ENCODE data around the gene LONP1. TPM values are rescaled to one million over a fixed set of nuclear protein-coding genes. Genes with fewer than 3 reads are reported as not detected.

The LONP1 gene
- total RNA-seq, 1 donor from 2014 or later = 65.3 TPM

DNA sequence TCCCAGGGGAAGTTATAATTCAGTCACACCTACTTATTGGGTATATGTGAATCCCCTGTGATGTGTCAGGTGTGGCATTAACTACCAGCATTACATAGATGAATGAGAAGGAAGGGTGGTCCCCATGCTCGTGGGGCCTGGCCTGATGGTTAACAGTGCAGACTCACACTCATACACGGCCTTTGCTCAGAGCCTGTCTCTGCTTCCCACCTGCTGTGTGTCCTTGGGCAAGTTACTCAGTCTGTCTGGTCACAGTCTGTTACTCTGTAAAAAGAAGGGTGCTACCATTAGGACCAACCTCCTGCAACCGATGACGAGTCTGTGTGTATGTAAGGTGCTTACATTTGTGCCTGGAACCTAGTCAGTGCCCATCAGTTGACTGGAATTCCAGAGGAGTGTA, 73.2 kb downstream of the LONP1 start:
- no peaks in the 10 kb centered on the region for H3K4me1 ChIP-seq
- no peak overlapping the region for H3K27ac ChIP-seq
- TF ChIP-seq, protein P1, sequence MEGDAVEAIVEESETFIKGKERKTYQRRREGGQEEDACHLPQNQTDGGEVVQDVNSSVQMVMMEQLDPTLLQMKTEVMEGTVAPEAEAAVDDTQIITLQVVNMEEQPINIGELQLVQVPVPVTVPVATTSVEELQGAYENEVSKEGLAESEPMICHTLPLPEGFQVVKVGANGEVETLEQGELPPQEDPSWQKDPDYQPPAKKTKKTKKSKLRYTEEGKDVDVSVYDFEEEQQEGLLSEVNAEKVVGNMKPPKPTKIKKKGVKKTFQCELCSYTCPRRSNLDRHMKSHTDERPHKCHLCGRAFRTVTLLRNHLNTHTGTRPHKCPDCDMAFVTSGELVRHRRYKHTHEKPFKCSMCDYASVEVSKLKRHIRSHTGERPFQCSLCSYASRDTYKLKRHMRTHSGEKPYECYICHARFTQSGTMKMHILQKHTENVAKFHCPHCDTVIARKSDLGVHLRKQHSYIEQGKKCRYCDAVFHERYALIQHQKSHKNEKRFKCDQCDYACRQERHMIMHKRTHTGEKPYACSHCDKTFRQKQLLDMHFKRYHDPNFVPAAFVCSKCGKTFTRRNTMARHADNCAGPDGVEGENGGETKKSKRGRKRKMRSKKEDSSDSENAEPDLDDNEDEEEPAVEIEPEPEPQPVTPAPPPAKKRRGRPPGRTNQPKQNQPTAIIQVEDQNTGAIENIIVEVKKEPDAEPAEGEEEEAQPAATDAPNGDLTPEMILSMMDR (IDR thresholded peaks at IDR 0.05) = no peak
- H3K4me3 ChIP-seq = no peak overlapping the region
- H3K27me3 ChIP-seq (ENCODE audit: low read depth) = no peaks in the 10 kb centered on the region
- peaks cover 92% of the 10 kb centered on the region for H3K36me3 ChIP-seq
- DNase-seq = no peak
- intact Hi-C loops (cut with DNase I) = no loop called here
- no peaks in the 10 kb centered on the region for H3K9me3 ChIP-seq
- peak in 1 of 2 donors; percentile 9 for ATAC-seq

DNA sequence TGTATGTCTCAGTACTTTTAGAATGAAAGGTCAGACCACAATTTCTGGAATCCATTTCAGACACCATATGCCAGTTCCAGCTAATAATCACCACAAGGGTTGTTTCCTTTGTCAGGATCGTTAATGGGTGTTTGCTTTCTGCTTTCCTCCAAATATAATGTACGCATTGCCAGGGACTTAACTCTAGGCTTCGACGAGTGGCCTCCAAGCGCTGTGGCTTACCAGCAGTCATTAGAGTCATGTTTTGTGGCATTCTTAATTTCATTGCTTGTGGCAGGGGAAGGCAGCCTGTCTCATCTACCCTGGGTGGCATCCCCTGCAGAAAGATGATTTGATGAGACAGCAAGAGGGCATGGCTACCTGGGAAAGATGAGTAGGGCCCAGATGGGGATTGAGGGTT, 74.5 kb downstream of the LONP1 start:
- no peak overlapping the region for H3K27ac ChIP-seq
- TF ChIP-seq, protein P1 (IDR thresholded peaks at IDR 0.05) = no peak
- H3K36me3 ChIP-seq = peaks cover 86% of the 10 kb centered on the region
- no peaks in the 10 kb centered on the region for H3K27me3 ChIP-seq (ENCODE audit: low read depth)
- ATAC-seq (no peak), DNase-seq (no peak)
- no peak overlapping the region for H3K4me3 ChIP-seq
- no peaks in the 10 kb centered on the region for H3K4me1 ChIP-seq
- intact Hi-C loops (cut with DNase I) = no loop called here
- no peaks in the 10 kb centered on the region for H3K9me3 ChIP-seq

DNA sequence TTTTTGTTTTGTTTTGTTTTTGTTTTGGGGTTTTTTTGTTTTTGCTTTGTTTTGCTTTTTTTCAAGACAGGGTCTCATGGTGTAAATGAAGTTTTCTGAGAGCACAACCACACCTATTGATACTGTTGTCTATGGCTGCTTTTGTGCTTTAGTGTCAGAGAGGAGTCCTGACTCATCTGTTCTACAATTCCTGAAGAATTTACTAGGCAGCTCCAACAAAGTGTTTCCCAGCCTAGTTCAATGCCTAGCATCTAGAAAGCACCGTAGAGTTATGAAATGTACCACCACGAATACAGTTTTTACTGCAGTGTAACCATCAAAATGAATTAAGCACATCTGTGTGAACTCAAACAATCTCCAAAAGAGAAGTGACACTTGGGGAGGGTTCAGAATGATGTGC, 75.9 kb downstream of the LONP1 start:
- TF ChIP-seq, protein P1 (IDR thresholded peaks at IDR 0.05) = no peak
- intact Hi-C loops (cut with DNase I) = no loop called here
- ATAC-seq (no peak), DNase-seq (no peak)
- Histone ChIP-seq H3K4me1 (no peaks in the 10 kb centered on the region), H3K27ac (no peak overlapping the region), H3K4me3 (no peak overlapping the region), H3K9me3 (no peaks in the 10 kb centered on the region), H3K27me3 (ENCODE audit: low read depth) (no peaks in the 10 kb centered on the region), H3K36me3 (peaks cover 76% of the 10 kb centered on the region)

DNA sequence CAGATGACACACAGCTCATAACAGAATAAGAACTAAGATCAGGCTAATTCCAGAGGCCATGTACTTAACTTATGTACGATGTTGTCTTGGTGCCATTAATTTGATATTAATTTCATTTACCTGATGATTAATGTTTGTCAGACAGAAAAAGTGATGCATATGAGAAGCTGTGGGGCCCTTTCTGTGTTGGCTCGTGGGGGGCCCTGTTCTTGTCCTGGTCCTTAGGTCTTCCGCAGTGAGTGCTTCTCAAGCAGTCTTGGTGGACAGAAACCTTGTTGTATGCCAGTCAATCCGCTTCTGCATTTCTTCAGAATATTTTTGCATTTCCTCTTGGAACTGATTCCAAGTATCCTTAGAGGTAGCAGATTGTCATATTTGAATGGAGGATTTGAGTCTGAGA, 76.9 kb downstream of the LONP1 start:
- Histone ChIP-seq H3K4me1 (peaks cover 5% of the 10 kb centered on the region), H3K36me3 (peaks cover 70% of the 10 kb centered on the region), H3K9me3 (no peaks in the 10 kb centered on the region), H3K27ac (no peak overlapping the region), H3K27me3 (ENCODE audit: low read depth) (no peaks in the 10 kb centered on the region), H3K4me3 (no peak overlapping the region)
- DNase-seq (no peak), ATAC-seq (no peak)
- TF ChIP-seq, protein P1 (IDR thresholded peaks at IDR 0.05) = no peak
- intact Hi-C loops (cut with DNase I) = no loop called here

DNA sequence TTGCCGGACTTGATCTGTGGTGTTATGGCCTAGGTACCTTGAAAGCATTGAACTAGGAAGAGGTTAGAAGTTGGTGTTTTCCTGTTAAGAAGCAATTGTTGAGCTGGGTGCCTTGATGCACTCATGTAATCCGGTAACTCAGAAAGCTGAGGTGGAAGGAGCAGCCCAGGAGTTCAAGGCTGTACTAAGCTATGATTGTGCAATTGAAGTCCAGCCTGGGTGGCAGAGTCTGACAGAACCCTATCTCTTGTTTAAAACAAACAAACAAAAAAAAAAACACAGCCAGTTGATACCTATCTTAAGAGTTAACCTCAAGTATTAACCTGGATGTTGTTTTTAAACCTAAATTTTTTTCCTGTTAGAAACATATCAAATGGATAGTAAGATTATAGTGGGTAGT, 77.7 kb downstream of the LONP1 start:
- TF ChIP-seq, protein P1 (IDR thresholded peaks at IDR 0.05) = no peak
- ATAC-seq (no peak), DNase-seq (no peak)
- Histone ChIP-seq H3K36me3 (peaks cover 61% of the 10 kb centered on the region), H3K4me3 (no peak overlapping the region), H3K9me3 (no peaks in the 10 kb centered on the region), H3K27me3 (ENCODE audit: low read depth) (no peaks in the 10 kb centered on the region), H3K27ac (no peak overlapping the region), H3K4me1 (peaks cover 13% of the 10 kb centered on the region)
- intact Hi-C loops (cut with DNase I) = no loop called here

Other genes with a start within 250 kb of the LONP1 start
- 3.9 TPM for gene TINCR, start 152.2 kb downstream of the LONP1 start, total RNA-seq
- gene SAFB2, start 97.4 kb downstream of the LONP1 start, total RNA-seq = 81.8 TPM
- 87.1 TPM for gene SAFB, start 97.1 kb downstream of the LONP1 start, total RNA-seq
- 42.7 TPM for gene MICOS13, start 39.6 kb downstream of the LONP1 start, total RNA-seq
- 8.6 TPM for gene HSD11B1L, start 39.1 kb downstream of the LONP1 start, total RNA-seq
- gene RPL36, start 29.9 kb downstream of the LONP1 start, total RNA-seq = 566 TPM
- gene CATSPERD, start 491 bp upstream of the LONP1 start, total RNA-seq = 6.4 TPM
- gene PRR22, start 64.6 kb upstream of the LONP1 start, total RNA-seq = 2.7 TPM
- 24.3 TPM for gene DUS3L, start 71.0 kb upstream of the LONP1 start, total RNA-seq
- gene NRTN, start 84.9 kb upstream of the LONP1 start, total RNA-seq = 2.7 TPM
- 1.1 TPM for gene FUT6, start 119.6 kb upstream of the LONP1 start, total RNA-seq
- 11.3 TPM for gene FUT3, start 131.3 kb upstream of the LONP1 start, total RNA-seq
- not detected for gene FUT5, start 150.4 kb upstream of the LONP1 start, total RNA-seq
- 150 TPM for gene NDUFA11, start 183.6 kb upstream of the LONP1 start, total RNA-seq
- gene VMAC, start 184.7 kb upstream of the LONP1 start, total RNA-seq = 8.1 TPM
- 76.7 TPM for gene CAPS, start 194.1 kb upstream of the LONP1 start, total RNA-seq